GM10248 (cell line): ENCODE results near the gene PDLIM3.

Source experiments
- CTCF ChIA-PET: fragments of 300-600 bp; sonication (Branson Sonifier 250); formaldehyde crosslinking; extraction: SDS; loops from one replicate; lab custom pipeline; 2021; ENCODE audit warnings: antibody characterized with exemption; lab: Yijun Ruan, JAX
- POLR2A ChIA-PET: fragments of 350-650 bp; sonication (Branson Sonifier 250); formaldehyde crosslinking; extraction: SDS; loops from one replicate; lab custom pipeline; 2020; ENCODE audit warnings: antibody characterized with exemption; lab: Yijun Ruan, JAX
- DNase-seq: peaks from one replicate; pipeline ENCODE4 v3.0.0; 2012; ENCODE audit errors: extremely low spot score
- CTCF ChIP-seq: IDR thresholded peaks from 2 replicates; pipeline ENCODE4 v1.5.1; 2012; ENCODE audit warnings: mild to moderate bottlenecking, low read depth; ENCODE audit errors: extremely low read depth, missing control alignments, control extremely low read depth

Gene PDLIM3

DNA sequence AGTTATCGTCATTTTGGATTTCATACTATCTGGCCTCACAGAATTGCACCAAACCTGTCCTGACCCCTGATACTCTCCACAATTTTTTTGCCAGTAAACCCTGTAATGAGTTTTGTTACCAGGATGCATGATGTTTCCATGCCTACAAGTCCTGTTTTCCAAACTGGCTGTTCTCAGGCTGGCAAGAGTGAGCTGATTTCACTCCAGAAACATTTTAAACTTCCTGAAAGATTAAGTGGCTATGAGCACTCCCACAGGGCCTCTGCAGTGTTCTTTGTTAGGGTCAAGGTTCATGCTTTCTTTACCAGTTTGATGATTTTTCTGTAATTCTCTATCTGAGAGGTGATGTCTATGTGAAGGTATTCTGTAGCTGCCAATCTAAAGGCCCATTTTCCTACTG is 31.7 kb upstream of the PDLIM3 start:
- DNase-seq = no peak
- ChIA-PET POLR2A (no interaction called here), CTCF (interaction anchor here (0.9 to 1.1 kb wide), 3 partner anchors 9 to 30 kb away, joined by 3 read pairs; no protein-coding TSS in a partner anchor)
- TF ChIP-seq CTCF = no peak

GRCh38 chr4:185566425-185566824 is 31.1 kb upstream of the PDLIM3 start:
- CTCF ChIA-PET = interaction anchor here (0.9 to 1.1 kb wide), 2 partner anchors 19 to 31 kb away, joined by 3 read pairs; no protein-coding TSS in a partner anchor
- no peak for DNase-seq
- TF ChIP-seq CTCF = no peak
- POLR2A ChIA-PET = no interaction called here

DNA sequence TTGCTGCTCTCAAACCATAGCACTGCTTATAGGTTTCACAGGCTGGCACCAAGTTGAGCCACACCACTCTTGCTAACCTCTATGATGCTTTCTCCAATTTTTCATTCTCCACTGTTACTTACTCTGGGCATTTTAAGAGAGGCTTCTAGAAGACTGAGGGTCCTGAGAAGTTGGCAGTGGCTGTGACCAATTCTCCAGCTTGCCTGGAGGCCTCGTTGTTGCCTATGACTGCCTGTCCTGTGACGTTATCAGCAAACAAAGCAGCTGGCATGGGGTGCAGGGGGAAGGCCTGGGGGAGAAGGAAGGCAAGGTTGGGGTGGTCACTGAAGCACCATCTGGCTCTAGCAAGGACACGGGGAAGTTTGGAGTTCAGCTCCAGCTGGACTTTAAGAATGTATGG is 30.4 kb upstream of the PDLIM3 start:
- POLR2A ChIA-PET = no interaction called here
- DNase-seq = no peak
- no peak for TF ChIP-seq CTCF
- CTCF ChIA-PET = interaction anchor here (1.1 kb wide), 1 partner anchor 32 kb away, joined by 3 read pairs; no protein-coding TSS in a partner anchor

- ChIA-PET POLR2A (no interaction called here), CTCF (no interaction called here)
- no peak for TF ChIP-seq CTCF
- no peak for DNase-seq
These were observed 29.0 kb upstream of the PDLIM3 start for GRCh38 chr4:185564349-185564748.

DNA sequence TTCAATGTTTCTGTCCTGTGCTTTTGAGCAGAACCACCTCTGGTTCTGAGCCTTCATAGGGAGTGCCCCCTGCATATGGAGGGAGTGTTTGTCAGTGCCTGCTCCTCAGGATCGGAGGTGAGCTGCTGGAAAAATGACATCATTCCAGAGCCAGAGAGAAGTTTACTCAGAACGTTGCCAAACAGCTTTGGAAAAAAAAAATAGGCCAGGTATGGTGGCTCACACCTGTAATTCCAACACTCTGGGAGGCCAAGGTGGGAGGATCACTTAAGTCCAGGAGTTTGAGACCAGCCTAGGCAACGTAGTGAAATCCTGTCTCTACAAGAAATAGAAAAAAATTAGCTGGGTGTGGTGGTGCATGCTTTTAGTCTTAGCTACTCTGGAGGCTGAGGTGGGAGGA is 27.2 kb upstream of the PDLIM3 start:
- no peak for TF ChIP-seq CTCF
- ChIA-PET POLR2A (no interaction called here), CTCF (interaction anchor here (0.7 kb wide), 1 partner anchor 9 kb away, joined by 3 read pairs; no protein-coding TSS in a partner anchor)
- no peak for DNase-seq

GRCh38 chr4:185560316-185560715 is 25.0 kb upstream of the PDLIM3 start:
- CTCF ChIA-PET = interaction anchor here (0.9 to 2.1 kb wide), 5 partner anchors 8 to 38 kb away, joined by 3 to 5 read pairs (median 3); no protein-coding TSS in a partner anchor
- POLR2A ChIA-PET = no interaction called here
- DNase-seq = no peak
- TF ChIP-seq CTCF = no peak
